GM18520 (cell line): ENCODE measurements around the gene AUTS2.

Source experiments
- ATAC-seq: cut with Tn5 transposase; IDR thresholded peaks from one replicate; pipeline ENCODE4 v1.9.1; 2021; ENCODE audit not compliant: unreplicated experiment

AUTS2 gene

DNA sequence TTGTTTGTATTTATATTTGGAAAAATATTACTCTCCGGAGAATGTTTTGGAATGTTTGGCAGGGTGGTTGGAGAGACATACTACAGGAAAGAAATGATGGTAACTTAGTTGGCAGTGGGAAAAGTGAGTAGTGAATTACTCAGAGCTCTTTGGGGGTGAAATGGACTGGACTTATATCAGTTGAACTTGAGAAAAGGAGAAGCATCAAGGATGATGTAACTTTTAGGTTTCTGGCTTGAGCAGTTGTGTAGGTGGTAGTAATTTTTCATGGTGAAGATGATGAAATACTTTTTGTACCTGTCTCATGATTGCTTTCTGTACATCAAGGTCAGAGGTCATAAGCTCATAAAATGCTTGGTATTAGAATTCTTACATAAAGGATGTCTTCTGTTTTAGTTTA, 617.2 kb downstream of the AUTS2 start:
- no peak for ATAC-seq

DNA sequence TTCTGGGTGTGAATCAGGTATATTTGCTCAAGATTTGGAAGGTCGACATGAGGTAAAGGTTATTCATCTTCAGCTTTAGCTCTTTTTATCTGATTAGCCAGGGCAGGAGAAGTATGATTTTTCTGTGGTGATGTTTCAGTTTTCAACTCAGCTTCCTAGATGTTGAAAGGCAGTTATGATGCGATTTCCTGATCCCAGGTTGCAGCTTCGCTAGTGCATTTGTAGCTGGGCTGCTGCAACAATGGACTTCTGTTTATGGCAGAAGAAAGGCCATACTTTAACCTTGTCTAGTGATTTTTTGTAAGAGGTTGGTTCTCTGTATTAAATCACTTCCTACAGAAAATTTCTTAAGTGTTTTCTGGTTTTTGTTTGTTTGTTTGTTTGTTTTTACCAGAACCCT, 619.3 kb downstream of the AUTS2 start:
- no peak for ATAC-seq

DNA sequence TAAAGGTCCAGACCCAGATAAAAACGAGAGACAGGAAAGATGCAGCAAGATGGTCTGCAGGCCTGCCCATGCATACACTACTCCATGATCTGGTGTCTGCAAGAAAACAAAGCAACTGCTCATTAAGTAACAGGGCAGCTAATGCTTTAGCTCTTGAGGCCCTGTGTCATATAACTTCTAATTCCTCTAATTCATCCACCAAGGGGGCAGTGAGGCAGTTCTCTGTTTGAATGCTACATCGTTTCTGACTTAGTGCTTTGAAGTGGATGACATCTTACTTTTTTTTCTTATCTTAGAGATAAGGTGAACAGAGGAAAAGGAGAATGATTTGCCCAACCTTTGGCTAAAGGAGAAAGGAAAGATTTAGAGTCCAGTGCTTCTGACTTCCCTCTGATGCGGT, 619.7 kb downstream of the AUTS2 start:
- no peak for ATAC-seq

DNA sequence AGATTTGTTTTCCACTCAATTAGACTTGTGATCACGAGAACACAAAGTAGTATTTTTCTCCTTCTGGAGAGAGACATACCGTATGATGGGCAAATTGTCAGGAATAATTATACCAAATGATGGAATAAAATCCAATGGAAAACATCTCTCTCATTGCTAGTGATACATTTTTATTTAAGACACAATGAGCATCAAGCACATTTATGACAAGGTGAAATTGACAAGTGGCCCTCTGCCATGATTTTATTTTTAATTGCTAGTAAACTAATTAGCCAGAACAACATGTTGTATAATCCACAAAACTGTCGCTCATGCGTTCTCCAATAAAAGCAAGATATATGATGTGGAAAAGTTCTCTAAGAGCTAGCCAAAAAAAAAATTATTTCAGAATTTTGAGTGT, 620.8 kb downstream of the AUTS2 start:
- ATAC-seq: no peak

DNA sequence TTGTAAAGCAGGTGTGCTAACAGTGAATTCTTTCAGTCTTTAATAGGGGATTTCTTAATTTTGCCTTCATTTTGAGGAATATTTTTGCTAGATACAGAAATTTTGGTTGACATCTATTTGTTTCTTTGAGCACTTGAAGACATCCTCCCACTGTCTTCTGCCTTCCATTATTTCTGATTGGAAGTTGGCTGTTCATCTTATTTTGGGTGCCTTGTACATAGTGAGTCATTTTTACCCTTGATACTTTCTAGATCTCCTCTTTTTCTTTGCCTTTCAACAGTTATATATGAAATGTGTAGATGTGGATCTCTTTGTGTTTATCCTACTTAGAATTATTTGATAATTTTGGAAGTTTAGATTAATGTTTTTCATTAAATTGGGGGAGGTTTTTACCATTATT, 631.0 kb downstream of the AUTS2 start:
- ATAC-seq: no peak

DNA sequence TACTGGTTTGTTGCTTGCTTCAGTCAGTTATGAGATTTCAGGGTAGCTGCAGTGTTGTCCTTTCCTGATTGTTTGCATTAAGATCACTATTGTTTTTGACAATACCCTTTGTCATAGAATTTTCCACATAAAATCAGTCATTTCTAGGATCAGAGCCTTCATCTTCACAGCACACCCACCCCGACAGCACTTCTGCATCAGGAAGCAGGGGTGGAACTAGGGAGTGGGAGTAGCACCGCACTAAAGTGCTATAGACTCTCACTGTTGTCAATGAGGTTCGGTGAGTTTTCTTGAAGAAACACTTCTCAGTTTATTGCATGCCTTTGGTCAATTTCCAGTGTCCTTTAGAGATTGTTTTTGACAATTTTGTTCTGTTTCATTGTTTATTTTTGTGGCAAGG, 632.5 kb downstream of the AUTS2 start:
- no peak for ATAC-seq

DNA sequence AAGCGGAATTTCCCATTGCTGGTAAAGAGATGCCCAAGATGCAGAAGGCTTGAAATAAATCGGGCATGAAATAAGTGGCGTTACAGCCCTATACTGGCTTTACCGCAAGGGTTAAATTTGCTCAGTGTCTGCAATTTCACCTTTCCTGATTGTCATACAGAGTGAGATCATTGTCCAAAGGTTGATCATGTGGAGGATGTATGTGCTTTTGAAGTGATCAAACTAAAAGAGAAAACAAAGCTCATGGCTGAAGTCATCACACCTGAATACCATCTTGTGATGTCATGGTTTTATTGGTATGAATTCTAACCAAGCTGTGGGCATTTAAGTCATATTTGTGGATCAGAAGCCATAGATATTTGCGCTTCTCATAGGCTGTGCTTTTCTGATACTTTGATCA, 635.5 kb downstream of the AUTS2 start:
- ATAC-seq: no peak

DNA sequence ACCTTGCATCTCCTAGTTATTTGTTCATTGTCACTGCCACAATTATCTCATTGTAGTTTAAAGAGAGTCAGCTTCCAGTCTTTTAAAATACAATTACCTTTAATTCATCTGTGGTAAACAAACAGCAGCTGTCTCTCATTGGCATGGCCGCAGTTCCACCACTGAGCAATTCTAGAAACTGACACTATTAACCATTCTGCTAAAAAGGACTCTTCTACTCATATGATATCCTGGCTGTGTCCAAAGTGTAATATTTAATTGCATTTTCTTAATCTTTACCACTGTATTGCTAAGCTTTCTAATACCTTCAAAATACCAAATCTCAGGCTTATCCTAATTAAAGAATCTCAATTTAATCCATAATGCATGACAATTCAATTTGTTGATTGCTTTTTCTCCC, 639.0 kb downstream of the AUTS2 start:
- ATAC-seq: no peak

DNA sequence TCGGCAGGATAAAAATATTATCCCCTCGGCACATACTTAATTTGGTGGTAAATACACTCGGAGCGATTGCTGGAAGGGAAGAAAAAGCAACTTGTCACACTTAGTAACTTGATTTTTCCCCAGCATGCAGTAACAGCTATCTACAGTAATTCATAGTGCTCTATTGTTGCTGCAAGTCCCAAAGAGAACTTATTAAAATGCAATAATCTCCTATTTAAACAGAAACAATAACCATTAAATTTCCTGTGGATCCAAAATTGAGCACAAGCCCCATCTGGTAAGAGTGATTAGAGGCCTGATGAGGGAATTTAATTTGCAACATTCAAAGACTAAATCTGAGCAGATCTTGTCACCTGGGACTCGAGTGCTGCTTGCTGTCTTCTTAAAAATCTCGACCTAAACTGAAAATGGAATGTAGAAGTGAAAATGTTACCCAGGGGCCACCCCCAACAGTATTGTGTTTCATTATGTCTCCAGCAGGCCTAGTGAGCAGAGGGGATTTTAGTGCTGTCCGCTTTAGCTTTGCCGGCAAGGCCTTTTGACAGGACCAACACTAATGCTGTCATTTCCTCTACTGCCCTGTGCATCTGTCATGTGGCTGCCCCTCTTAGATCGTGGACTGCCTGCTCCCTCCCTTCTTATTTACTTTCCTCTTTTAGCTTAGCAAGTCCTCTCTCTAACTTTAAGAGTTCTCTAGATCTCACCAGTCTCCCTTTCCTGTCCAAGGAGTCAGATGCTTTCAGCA, 639.7 kb downstream of the AUTS2 start:
- ATAC-seq: peak; percentile 100

DNA sequence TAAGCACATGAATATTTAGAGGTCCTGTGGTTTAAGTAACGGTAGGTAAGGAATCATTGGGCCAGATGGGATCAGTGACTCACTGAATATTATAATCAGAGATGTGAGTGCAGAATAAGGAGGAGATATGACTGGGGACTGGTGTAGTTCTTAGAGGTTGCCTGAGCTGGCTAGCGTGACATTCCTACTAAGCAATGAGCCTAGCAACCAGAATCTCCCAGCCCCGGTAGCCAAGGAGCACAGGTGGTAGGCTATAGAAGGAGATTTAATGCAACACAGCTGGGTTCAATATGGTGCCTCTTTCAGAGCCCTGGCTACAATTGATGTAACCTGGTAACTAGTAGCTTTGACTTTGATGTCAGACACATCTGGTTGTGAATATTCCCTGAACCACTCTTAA, 641.6 kb downstream of the AUTS2 start:
- no peak for ATAC-seq

DNA sequence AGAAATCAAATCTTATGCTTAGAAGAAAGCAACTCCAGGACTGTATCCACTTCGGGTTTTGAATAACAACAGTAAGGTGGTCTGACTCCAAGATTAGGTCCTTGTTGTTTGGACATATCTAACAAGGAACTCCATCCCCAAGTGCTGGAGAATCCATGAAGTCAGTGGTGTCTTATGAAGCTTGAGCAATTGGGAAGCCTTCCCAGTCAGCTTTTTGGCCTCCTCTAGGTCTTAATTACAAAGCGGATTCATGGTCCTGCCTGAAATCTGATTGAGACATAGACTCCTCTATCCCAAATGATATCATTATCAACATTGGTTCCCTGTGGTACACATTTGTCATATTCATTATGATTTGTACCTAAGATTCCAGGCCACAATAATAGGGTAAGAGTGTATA, 642.6 kb downstream of the AUTS2 start:
- ATAC-seq: no peak

DNA sequence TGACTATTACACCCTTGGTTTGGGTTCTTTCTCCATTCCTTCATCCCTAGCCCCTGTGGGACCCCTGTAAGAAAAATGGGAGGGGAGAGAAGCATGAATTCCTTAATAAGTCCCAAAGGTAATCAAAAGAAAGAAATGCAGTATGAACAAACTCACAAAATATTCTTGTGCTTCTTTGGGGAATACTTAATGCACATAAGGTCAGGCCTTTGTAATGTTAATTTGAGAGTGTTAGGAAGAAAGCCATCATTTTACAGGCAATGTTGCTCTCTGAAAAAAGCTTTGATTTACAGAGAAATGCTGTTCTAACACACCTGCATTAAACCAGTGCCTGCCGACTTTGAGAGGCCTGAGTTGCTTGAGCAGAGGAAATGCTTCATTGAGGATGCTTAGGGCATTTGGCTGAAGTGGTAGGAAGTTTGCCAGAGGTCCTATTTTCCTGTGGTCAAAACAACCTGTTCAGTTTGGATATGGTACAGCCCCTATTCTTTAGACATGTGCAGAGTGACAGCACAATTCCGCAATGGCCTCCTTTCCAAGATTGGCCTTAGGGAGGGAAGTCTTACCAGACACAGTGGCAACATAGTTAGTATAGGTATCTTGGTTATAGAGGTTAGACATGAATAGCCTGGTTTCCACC, 643.4 kb downstream of the AUTS2 start:
- no peak for ATAC-seq

DNA sequence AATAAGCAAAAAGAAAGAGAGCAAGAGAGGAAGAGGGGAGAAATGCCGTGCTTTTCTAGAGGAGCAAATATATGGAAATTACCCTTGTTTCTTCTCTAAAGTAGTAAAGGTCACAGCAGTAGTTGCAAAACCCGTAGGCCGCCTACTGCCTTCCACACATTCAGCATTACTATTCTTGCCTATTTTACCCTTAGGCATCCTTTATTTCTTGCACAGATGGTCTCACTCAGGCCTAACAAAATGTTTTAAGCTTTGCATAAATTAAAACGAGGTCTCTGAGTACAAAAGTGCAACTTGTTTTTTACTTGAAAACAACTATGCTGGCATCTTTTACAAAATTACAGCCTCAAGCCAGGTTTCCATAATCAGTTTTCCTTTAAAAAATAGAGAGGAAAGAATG, 644.6 kb downstream of the AUTS2 start:
- no peak for ATAC-seq

DNA sequence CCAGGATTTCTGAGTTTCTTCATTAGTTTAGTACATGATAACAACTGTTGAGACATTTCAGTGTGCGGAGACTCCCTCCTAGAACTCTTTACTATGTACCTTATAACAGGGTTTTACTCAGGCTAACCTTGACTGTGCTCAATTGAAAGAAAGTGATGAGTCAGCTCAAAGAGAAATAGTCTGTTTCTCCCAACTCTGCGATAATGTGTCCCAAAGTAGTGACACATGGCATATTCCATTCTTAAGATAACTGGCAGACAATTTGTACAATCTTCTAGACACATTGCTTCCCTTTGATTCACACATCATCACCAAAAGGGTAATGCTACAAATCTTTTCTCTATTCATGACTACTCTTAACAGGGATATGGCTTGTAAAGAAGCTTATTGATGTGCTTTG, 645.2 kb downstream of the AUTS2 start:
- ATAC-seq: no peak

DNA sequence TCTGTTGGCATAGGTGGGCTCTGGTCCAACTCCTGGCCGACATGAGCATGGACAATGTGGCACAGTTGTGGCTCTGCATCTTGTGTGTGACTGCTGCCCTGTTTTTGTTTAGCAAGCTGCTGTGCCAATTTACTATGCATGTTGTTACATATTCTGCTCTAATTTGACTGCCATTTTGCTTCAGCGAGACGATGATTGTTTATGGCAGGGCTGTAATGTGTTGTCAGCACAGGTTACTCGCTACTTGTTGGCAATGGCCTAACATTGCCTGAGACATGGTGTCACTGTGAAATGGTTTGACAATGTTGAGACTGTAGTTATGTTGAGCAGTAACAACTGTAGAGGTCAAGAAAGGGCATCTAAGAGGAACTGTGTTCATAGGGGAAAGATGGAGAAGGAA, 659.6 kb downstream of the AUTS2 start:
- no peak for ATAC-seq

DNA sequence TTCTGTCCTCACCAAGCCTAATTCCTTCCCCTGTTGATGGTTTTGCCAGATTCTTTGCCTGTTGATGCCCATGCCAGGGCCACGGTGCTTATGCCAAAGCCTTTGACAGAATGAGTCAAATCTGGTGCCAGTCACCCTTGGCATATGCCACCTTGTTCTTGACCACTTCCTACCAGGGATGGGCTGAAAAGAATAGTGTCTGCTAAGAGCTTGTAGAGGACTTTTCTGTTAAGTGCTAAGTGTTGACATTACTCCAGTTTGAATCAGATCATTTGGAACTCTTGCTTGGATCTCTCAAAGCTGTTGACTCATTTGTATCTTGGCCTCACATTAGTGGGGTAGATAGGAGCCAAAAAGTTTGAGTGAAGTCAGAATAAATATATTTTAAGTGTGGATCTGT, 661.2 kb downstream of the AUTS2 start:
- no peak for ATAC-seq

DNA sequence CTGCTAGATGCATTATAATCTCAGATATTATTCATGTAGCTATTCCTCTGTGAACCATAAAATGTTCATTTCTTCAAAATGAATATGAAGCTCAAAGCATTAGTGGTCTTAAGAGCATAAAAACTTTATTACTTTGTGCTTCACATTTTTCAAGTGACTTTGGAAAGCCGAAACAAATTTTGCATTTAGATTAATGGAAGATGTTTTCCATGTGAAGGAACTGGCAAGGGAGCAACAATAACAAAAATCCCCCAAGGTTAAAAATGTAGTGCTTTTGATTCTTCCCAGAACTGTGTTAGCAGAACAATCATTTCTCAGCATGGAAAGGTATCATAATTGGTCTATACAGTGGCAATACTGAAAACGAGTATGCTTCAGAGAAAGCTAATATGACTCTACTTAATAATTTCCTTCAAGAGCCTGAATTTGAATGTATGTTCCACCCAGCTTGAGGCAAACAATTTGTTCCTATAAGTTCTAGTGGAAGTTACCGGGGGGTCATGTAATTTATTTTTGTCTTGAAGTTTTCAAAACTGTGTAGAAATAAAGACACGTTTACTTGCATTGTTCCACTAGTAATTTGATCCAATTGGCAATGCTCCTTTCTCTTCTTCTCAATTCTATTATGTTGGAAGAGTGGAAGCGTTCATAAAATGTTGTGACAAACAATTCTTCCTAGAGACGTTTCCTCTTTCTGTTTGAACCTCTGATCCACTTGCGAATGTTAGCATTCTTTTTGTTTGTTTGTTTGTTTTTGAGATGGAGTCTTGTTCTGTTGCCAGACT, 665.4 kb downstream of the AUTS2 start:
- no peak for ATAC-seq

DNA sequence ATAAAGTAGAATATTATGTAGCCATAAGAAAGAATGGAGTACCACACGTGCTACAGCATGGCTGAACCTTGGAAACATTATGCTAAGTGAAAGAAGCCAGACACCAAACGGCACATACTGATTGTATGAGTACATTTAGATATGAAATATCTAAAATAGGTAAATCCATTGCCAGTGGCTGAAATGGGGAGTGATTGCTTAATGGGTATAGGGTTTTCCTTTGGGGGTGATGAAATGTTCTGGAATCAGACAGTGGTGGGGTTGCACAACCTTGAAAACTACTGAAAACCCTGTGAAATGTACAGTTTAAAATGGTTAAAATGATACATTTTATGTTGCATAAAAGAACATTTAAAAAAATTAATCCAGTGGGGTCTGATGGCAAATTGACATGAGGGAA, 667.9 kb downstream of the AUTS2 start:
- ATAC-seq: no peak

DNA sequence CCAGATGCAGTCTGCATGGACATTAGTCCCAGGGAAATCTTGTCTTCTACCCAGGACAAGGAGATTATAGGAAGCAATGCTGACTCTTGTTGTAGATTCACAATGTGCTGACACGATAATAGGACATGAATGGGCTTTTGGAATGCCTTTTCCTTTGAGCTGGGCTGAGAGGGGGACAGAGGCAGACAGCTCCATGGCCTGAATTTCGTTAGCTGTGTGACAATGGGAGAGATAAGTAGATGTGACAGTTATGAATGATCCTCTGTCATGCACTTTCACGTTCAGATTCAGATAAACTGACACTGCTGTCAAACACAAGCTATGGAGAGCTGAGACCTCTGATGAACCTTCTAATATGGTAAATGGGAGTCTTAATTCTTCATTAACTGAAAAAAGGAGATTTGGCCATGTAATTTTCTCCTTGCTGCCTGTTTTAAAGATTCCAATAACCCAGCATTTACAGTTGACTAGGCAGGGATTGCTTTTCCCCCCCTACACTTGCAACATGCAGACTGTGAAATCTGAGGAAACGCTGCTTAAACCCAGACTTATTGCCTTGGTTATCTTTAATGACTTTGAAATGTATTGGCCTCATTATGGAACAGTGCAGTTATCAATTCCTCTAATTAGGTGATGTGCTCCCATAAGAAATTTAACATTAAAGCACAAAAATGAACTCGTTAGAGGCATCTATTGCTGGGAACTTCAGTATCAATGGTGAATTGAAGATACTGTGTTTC, 669.3 kb downstream of the AUTS2 start:
- no peak for ATAC-seq

DNA sequence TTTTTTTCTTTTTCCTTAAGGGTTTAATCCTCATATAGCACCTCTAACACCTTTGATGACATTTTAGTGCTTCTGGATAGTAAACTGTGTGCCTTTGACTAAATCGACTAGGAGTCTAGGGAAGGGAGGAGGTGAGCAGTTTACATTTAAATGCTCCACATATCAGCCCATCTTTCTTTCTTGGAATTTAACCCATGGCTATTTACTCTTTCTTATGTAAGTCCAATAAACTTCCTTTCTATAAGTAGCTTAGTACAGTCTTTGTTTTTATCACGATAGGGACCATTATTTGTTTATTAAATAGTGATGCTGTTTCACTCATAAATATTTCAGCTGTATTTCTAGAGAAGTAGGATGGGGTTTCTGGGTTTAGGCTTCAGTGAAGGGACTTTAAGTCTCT, 669.9 kb downstream of the AUTS2 start:
- ATAC-seq: no peak

DNA sequence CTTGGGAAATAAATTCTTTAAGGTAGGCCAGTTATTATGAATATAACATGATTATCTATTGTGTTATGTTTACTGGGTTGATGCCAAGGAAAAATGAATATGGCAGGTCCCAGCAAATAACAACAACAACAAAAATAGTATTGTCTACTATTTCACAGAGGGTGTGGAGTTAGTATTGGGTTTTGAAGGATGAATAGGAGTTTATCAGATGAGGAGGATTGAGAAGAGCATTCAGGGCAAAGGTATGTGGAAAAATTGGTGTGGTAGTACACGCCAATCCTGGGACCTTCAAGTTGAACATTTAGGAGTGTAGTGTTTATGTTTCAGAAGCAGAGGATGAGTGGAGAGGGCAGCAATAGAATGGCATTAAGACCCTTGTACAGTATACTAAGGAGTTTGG, 671.9 kb downstream of the AUTS2 start:
- ATAC-seq: no peak
